Chondrocyte (in vitro differentiated cells): ENCODE measurements around the gene SYNE2. TPM values are rescaled to one million over a fixed set of nuclear protein-coding genes. Genes with fewer than 3 reads are reported as not detected.

Experiments
- DNase-seq: peaks from one replicate; pipeline ENCODE4 v3.0.0; 2021; ENCODE audit warnings: mixed read lengths, low spot score
- H3K27ac Mint-ChIP-seq: one replicate; pipeline ENCODE4 v1.8.0; 2021; ENCODE audit warnings: mild to moderate bottlenecking, moderate library complexity, mixed read lengths; ENCODE audit not compliant: unreplicated experiment
- H3K27me3 Mint-ChIP-seq: 2 replicates; pipeline ENCODE4 v1.8.0; 2021; ENCODE audit warnings: low read depth, mixed read lengths
- H3K36me3 Mint-ChIP-seq: 2 replicates; pipeline ENCODE4 v1.8.0; 2021; ENCODE audit warnings: low read depth, mixed read lengths
- H3K4me1 Mint-ChIP-seq: 2 replicates; pipeline ENCODE4 v1.8.0; 2021; ENCODE audit warnings: low read depth, mild to moderate bottlenecking, mixed read lengths
- H3K4me3 Mint-ChIP-seq: one replicate; pipeline ENCODE4 v1.8.0; 2021; ENCODE audit warnings: mild to moderate bottlenecking, moderate library complexity, mixed read lengths; ENCODE audit not compliant: unreplicated experiment
- H3K9me3 Mint-ChIP-seq: 2 replicates; pipeline ENCODE4 v1.8.0; 2021; ENCODE audit warnings: low read depth, mixed read lengths
- CTCF ChIP-seq: fragments of 200-600 bp; sonication (generic); IDR thresholded peaks from 2 replicates; pipeline ENCODE4 v1.5.0; 2021; ENCODE audit warnings: antibody characterized with exemption, mild to moderate bottlenecking, moderate library complexity
- total RNA-seq: library from RNA; stranded (reverse); gene quantifications from 3 replicates; pipeline ENCODE4 v1.2.1, GENCODE V29; 2021

SYNE2 gene
- total RNA-seq, 1 donor from 2014 or later = 13.6 TPM

GRCh38 chr14:64227856-64228255, 375.1 kb downstream of the SYNE2 start:
- peaks cover 2% of the 10 kb centered on the region for H3K27me3 Mint-ChIP-seq
- no peak for TF ChIP-seq CTCF
- H3K9me3 Mint-ChIP-seq = no peaks in the 10 kb centered on the region
- H3K36me3 Mint-ChIP-seq = peaks cover 8% of the 10 kb centered on the region
- DNase-seq = no peak
- peaks cover 13% of the 10 kb centered on the region for H3K4me1 Mint-ChIP-seq
- no peak overlapping the region for H3K4me3 Mint-ChIP-seq
- H3K27ac Mint-ChIP-seq = no peak overlapping the region

DNA sequence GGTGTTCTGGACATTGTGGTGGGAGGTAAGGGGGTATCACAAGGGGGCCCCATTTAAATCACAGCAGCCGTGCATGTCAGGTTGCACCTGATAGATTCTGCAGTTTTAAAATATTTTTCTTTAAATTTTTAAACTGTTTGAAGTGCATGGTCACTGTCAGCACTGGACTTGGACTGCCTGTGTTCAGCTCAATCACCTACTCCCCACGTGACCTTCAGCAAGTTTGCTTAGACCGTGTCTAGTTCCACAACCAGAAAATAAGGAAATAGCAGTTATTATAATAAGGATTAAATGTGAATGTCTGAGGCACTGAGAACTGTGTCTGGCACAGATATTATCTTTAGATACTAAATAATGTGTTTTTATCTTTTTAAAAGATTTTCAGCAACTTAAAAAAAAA, 376.7 kb downstream of the SYNE2 start:
- Mint-ChIP-seq H3K4me1 (peaks cover 29% of the 10 kb centered on the region), H3K36me3 (peaks cover 5% of the 10 kb centered on the region), H3K4me3 (no peak overlapping the region), H3K9me3 (no peaks in the 10 kb centered on the region), H3K27ac (no peak overlapping the region), H3K27me3 (peaks cover 8% of the 10 kb centered on the region)
- no peak for TF ChIP-seq CTCF
- no peak for DNase-seq

DNA sequence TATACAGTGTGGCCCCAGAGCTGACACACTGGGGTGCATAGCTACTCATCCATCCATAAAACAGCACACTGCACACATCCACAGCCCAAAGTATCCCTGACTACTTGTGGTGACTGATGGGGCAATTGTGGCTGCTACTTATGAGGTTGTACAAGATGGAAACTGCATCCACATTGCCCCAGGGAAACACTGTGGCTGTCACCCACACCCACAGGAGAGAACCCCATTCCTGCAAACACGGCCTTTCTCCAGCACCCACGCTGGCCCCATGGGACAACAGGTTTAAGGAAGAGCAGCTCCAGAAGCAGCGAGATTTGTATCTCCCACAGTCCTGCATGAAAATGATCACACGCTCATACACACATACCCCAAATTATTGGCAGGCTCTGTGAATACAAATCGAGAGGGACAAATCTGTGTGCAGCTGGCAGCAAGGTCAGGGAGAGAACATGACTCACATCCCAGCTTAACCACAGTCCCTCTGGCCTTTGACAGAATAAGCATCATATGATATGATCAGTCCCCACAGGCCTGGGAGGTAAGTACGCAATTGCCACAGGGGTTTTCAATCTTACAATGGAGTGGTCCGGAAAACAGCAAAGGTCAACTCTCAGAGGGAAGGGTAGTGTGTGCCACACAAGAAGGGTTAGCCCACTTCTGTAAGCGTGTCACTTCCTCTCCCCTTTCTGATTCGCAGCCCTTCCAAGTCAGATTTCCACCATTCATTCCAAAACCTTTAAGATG, 379.5 kb downstream of the SYNE2 start:
- DNase-seq = no peak
- H3K4me3 Mint-ChIP-seq = peak overlapping the region; percentile 31
- TF ChIP-seq CTCF = no peak
- H3K4me1 Mint-ChIP-seq = peaks cover 49% of the 10 kb centered on the region
- no peaks in the 10 kb centered on the region for H3K9me3 Mint-ChIP-seq
- peaks cover 20% of the 10 kb centered on the region for H3K27me3 Mint-ChIP-seq
- H3K27ac Mint-ChIP-seq = peak overlapping the region; percentile 84
- peaks cover 3% of the 10 kb centered on the region for H3K36me3 Mint-ChIP-seq

- DNase-seq = no peak
- Mint-ChIP-seq H3K9me3 (no peaks in the 10 kb centered on the region), H3K27me3 (peaks cover 20% of the 10 kb centered on the region), H3K4me3 (no peak overlapping the region), H3K36me3 (peaks cover 3% of the 10 kb centered on the region), H3K4me1 (peaks cover 49% of the 10 kb centered on the region), H3K27ac (peak overlapping the region; percentile 84)
- no peak for TF ChIP-seq CTCF
Measured at GRCh38 chr14:64232944-64233343, 380.1 kb downstream of the SYNE2 start.

- peaks cover 18% of the 10 kb centered on the region for H3K27me3 Mint-ChIP-seq
- H3K4me3 Mint-ChIP-seq = no peak overlapping the region
- H3K9me3 Mint-ChIP-seq = no peaks in the 10 kb centered on the region
- peak overlapping the region; percentile 46 for H3K27ac Mint-ChIP-seq
- no peaks in the 10 kb centered on the region for H3K36me3 Mint-ChIP-seq
- no peak for DNase-seq
- peaks cover 56% of the 10 kb centered on the region for H3K4me1 Mint-ChIP-seq
- no peak for TF ChIP-seq CTCF
Measured at GRCh38 chr14:64233531-64234190, 380.9 kb downstream of the SYNE2 start.
